HG02678 (cell line): ENCODE results near the gene SLC2A5.
A peak's percentile ranks its signal among the peaks of the same experiment; 100 is the strongest.

Experiments used
- ATAC-seq: cut with Tn5 transposase; IDR thresholded peaks from one replicate; pipeline ENCODE4 v1.9.1; 2021; ENCODE audit warnings: mild to moderate bottlenecking, moderate library complexity; ENCODE audit not compliant: unreplicated experiment

The SLC2A5 gene

DNA sequence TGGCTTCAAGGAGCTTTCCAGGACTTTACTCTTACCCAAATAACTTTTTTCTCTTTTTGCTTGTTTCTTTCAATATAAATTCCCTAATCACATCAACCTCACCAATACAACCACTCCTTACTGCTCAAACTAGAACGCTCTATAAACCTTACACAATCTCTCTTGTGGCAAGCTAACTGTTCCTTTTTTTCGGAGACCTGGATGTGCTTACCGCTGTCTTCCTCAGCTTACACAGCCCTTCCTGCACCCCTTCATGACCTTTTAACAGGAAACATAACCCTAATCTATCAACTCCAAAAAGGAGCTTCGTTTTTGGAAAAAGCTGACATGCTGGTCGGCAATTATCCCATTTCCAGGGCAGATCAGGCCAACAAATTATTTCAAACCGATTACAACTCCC, 24.1 kb upstream of the SLC2A5 start:
- ATAC-seq: no peak

DNA sequence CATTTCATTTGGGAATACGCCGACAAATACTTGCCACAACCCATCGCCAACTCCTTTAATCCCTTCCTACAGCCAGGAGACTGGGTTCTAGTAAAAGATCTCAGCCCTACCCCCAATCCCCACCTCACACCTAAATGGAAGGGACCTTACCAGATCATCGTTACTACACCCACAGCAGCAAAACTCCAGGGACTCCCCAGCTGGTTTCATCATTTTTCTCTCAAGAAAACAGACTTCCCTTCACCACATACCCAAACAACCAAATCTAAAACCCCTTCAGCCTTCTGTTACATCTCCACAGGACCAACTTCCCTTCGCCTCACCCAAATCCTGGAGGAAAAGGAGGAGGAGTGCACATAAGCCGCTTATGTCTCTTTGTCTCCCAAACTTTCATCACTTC, 23.7 kb upstream of the SLC2A5 start:
- no peak for ATAC-seq

DNA sequence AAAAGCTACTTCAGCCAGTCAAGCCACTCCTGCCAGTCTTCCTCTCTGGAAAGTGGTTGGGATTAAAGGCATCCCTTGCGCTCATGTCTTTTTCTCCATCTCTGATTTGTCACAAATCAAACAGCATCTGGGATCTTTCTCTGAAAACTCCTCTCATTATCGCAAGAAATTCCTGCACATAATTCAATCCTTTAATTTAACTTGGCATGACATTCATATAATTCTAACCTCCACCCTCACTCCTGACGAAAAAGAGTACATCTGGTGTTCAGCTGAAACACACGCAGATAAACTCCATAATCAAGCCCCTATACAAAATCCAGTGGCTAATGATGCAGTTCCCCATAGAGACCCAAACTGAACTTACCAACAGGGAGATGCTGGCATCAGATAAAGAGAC, 19.4 kb upstream of the SLC2A5 start:
- ATAC-seq: no peak

DNA sequence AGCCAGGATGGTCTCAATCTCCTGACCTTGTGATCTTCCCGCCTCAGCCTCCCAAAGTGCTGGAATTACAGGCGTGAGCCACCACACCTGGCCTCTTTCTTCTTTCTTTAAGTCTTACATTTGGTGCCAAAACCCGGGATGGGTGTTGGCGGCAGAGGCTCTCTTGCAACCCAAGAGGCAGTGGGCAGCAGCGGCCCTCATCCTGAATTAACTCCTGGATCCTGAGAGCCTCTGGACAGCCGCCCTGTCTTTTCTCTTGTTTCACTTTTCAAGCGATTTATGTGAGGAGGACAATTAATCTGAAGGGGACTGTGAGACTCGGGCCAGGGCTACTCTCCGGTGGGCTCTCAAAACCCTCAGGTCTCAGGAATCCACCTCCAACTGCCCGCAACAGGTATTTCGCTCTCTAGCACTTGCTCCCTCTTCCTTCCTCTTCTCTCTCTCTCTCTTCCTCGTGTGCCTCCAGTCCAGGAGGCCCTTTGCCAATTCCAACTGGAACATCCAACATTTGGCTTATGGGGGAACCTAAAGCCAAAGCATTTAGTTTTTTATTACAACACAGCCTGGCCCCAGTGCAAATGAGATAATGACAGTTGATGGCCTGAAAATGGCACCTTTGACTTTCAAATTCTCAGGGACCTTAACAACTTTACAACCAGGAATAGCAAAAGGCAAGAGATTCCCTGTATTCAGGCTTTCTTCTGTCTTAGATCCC, 18.1 kb upstream of the SLC2A5 start:
- no peak for ATAC-seq

DNA sequence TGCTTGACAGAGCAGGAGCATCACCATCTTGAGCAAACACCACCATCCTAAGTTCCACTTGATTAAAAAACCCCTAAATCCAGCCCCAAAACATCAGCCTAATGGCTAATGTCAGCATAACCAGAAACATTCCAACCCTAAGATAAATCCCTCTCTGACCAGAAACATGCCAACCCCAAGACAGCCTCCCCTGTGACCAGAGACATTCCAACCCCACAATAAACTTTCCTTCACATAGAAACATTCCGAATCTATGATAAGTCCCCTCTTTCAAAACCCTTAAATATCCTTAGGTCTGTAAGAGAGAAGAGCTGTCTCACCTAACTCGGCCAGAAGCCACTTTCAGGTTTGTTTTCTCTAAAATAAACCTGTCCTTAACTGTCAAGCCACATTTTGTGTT, 17.4 kb upstream of the SLC2A5 start:
- no peak for ATAC-seq

DNA sequence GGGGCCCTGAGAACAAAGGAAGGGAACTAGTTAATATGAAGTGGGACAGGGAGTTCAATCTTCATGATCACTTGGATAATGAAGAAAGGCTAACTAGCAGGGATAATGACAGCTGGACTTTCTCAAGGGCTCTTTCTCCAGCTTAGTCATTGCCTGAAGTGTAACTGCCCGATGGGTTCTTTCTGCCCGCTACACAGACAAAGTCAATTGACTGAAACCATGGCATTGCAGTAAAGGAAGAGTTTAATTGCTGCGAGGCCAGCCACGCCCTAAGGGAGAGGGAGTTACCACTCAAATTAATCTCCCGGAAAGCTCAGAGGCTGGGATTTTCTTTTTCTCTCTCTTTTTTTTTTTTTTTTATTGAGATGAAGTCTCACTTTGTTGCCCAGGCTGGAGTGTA, 16.6 kb upstream of the SLC2A5 start:
- ATAC-seq: no peak

DNA sequence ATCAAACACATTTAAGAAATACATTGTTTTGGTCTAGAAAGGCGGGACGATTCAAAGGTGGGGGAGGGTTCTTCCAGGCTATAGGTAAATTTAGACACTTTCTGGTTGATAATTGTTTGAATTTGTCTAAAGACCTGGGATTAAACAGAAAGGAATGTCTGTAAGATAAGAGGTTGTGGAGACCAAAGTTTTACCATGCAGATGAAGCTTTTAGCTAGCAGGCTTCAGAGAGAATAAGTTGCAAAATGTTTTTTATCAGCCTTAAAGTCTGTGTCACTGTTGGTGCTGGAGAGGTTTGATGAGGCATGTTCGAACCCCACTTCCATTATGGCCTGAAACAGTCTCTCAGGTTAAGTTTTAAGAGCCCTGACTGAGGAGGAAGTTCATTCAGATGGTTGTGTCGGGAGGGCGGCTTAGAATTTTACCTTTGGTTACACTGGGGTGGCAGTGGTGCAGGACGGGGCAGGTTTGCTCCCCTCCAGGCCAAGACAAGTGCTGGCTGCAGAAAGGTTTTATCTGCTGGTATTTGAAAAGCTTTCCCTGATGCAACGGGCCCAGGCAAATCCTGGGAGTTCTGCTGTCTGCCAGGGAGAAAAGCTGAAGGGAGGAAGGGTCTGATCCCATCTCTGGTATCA, 16.0 kb upstream of the SLC2A5 start:
- ATAC-seq: no peak

DNA sequence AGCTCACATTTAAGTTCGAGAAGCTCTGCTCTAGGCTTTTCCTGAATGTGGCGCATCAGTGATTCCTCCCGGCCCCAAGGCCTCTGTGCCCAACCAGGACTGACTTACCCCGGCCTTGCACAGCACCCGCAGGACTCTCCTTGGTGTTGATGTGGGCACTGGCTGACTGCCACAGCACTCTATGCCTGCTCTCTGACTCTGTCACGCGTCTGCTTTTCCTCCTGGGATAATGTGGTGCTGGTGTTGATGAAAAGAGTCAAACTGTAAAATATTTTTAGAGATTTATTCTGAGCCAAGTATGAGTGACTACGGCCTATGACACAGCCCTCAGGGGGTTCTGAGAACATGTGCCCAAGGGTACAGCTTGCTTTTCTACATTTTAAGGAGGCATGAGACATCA, 15.5 kb upstream of the SLC2A5 start:
- ATAC-seq: no peak

DNA sequence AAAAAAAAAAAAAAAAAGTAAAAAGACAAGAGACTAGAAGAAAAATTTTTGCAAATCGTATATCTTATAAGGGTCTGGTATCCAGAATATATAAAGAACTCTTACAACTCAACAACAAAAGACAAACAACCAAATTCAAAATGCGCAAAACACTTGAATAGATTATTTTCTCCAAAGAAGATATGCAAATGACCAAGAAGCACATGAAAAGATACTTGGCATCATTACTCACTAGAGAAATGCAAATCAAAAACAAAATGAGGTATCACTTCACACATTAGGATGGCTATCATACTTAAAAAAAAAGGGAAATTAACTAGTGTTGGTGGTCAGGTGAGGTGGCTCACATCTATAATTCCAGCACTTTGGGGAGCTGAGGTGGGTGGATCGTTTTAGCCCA, 12.0 kb upstream of the SLC2A5 start:
- ATAC-seq: no peak

DNA sequence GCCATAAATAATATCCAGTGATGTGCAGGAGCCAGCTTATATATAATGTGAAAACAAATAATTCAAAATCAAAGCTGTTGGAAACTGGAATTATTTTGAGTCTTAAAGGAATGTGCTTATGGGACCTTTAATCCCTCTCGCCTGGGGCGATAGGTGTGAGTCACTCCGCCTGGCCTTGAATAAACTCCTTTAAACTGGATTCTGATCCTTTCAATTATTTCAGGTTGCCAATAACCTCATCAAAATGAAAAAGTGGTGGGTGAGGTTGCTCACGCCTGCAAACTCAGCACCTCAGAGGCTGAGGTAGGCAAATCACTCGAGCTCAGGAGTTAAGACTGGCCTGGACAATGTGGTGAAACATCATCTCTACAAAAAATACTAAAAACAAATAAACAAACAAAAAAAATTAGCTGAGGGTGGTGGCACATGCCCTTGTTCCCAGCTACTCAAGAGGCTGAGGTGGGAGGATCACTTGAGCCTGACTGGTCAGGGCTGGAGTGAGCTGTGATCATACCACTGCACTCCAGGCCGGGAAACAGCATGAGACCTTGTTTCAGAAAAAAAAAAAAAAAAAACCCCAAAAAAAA, 11.4 kb upstream of the SLC2A5 start:
- no peak for ATAC-seq

DNA sequence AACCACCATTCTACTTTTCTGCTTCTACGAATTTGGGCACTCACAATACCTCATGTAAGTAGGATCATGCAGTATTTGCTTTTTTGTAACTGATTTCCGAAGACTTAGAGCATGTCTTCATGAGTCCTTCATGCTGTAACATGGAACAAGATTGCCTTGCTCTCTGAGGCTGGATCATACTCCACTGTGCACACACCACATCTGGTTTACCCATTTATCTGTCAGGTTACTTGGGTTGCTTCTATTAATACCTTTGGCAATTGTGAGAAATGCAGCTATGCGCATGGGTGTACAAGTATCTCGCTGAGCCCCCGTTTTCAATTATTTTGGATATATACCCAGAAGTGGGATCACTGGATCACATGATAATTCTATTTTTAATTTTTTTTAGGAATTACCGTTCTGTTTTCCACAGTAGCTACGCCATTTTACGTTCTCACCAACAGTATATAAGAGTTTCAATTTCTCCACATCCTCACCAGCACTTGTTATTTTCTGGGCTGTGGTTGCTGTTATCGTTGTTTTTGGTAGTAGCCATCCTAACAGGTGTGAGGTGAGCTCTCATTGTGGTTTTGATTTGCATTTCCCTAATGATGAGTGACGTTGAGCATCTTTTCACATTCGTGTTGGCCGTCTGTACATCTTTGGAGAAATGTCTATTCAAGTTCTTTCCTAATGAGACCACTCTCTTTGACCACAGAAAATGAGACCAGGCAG, 10.7 kb upstream of the SLC2A5 start:
- peak; percentile 50 for ATAC-seq

DNA sequence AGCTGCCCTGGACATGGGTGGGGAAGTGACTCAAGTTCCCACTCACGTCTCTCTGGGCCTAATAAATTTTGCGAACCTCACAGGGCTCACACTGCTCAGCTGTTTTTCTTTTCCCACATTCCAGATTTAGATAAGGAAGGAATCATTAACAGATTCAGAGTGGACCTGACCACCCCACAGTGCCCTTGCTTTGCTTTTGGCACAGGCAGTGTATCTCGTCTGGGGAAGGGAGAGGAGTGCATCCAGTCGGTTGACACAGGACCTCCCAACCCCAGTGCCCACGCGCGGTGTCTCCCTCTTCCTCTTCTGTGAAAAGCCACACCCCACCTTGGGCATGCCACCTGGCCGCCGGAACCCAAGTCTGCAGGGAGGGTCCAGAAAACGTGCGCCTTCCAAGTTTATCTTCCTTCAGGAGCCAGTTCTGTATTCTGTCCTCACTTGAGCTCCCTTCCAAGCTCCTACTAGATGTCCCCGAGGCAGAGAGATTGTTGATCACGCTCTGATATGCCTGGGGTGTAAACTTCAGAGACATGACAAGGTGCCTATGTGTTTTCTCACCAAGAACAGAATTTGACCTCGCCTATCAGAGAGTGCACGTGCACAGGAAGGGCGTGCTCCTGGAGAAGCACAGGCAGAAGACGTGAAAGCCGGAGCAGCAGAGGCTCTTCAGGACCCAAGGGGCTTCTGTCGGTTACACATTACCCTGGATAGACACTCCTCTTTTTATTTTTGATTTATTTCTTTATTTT, 9.5 kb upstream of the SLC2A5 start:
- ATAC-seq: no peak

DNA sequence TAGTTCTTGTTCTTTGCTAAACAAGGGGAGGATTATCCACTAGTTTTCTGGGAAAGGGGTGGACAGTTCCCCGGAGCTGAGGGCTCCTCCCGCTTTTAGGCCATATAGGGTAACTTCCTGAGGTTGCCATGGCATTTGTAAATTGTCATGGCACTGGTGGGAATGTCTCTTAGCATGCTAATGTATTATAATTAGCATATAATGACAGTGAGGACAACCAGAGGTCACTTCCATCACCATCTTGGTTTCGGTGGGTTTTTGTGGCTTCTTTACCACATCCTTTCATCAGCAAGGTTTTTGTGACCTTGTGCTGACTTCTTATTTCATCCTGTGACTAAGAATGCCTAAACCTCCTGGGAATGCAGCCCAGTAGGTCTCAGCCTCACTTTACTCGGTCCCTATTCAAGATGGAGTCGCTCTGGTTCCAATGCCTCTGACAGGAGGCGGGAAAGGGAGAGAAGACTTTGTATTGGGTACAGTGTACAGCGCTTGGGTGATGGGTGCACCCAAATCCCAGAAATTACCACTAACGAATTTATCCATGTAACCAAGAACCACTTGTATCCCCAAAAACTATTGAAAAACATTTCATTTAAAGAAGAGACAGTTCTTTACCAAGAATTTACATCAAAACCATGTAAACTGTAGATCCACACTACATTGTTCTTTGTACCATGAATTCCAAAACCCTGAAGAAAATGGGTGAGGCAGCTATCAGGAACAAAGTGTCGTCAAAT, 8.7 kb upstream of the SLC2A5 start:
- ATAC-seq: peak; percentile 47

DNA sequence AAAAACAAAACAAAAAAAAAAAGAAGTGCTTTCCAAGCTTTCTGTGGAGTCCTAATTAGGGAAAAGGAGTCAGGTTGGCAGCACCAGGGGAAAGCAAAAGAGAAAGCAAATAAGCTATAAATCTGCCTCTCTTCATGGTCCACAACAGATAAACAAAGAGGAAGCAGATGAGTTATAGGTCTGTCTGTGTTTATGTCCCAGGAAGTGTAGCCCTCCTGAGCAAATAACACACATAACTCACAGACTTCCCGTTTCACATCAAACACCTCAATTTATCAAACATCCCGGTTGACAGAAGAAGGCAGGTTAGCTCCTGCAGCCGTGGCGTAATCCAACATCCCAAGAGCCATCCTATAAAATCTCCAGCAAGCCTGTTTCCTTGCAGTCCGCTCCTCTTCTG, 5.6 kb upstream of the SLC2A5 start:
- no peak for ATAC-seq

DNA sequence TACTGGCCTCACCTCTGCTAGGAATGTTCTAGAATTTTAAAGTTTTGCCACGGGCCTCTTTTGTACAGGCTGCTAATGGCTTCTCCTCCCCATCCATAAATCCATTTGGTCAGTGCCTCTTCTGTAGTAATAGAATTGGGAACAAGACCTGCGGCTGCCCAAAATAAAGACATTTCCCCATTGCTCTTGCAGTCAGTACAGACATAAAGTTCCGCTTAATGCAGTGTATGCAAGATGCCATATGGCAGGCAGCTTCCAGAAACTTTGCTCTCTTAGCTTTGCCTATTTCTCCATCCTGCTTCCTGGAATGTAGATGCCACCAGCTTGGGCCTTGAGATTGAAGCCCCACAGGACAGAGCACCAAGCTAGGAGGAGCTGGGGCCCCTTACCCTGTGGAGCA, 3.7 kb upstream of the SLC2A5 start:
- ATAC-seq: no peak

DNA sequence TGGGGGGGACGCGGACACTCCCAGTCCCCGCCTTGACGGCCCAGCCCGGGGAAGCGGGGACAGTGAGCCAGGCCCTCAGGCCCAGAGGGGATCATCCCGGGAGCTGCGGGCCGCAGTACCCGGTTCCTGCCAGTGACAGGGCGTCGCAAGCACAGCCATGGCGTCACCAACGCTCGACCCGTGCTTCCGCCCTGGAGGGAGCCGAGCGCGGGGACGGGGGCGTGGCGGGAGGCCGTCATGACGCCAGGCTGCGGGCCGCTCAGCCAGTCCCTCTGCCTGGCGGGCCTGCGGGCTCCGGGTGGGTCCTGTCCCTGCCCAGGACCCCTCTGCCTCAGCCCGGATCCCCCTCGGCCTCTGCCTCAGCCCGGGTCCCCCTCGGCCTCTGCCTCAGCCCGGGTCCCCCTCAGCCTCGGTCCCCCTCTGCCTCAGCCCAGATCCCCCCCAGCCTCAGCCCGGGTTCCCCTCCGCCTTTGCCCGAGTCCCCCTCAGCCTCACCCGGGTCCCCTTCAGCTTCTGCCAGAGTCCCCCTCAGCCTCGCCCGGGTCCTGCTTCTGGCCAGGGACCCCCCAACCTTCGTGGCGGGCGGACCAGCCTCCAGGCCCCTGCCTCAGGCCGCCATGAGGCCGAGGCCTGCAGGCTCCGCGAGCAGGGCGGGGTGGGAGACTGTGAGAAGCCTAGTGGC, 2.3 kb upstream of the SLC2A5 start:
- ATAC-seq: no peak

DNA sequence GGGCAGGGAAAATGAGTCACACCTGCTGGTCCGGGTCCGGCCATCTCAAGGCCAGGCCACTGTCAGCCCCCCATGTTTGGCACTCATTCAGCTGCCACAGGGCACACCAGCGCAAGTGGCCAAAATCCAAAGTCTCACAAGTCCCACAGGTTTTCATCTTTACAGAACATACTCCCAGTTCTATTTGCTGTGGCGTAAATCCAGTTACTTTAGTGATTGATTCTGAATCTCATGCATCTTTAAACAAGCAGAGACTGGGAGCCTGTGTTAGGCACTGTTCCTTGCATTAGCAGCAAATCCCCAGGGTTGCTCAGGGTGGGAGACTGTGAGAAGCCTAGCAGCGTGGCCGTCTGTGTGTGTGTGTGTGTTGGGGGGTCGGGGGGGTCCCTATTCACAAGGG, 1.1 kb upstream of the SLC2A5 start:
- ATAC-seq: no peak

DNA sequence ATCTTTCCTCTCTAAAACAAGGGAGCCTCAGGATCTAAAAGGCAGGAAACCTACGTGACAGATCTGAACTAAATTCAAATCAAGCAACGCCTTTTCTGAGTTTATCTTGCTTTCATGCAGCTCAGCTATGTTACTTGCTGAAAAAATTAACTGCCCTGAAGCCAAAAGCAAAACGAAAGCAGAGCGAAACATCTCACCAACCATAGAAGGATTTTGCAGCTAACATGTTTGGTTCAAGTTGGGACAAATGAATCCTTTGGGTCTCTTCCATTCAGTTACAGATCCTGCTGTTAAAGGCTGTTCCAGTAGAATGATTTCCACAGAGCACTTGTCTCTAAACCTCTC, 482 bp downstream of the SLC2A5 start:
- peak; percentile 7 for ATAC-seq

DNA sequence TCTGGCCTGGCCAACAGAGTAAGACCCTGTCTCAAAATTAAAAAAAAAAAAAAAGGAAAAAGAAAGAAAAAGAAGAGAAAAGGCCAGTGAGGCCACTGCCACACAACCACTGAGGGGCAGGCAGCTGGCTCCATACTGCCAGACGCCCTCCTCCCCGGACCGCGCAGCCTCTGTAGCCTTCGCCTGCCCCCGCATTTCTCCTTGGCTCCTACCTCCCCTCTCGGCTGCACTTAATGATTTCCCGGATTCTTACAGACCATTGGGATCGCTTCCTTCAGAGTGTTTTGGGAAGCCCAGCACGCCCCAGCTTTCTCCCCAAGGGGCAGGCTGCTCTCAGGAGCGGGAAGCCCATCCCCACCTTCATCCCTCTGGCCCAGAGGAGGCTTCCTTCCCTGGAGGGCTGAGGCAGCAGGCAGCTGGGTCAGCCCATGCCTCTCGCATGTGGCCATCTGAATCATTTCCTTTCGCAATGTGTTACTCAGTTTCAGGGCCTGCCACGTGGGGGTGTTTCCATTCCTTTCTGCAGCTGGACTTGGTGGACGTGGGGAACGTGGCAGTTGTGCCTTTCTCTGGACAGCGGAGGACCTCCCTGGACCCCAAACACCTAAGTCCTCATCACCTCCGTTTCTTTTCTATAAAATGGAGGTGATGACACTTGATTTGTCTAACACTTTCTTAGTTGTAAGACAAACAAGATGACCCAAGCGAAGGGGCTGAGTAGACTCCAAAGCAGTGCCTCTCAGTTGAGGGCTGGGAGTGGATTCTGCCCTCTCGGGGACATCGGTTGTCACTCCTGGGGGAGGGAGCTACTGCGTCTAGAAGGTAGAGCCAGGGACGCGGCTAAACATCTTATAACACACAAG, 2.3 kb downstream of the SLC2A5 start:
- no peak for ATAC-seq
